HL-60 (cell line): ENCODE measurements around the gene DAPP1.

Source experiments
- DNase-seq, 2 experiments: peaks; one replicate each; pipeline ENCODE4 v3.0.0-alpha.2; 2010 to 2020; ENCODE audit warnings: low read depth in 1 of 2, low spot score in 1 of 2
- H3K27ac ChIP-seq: fragments of 250-450 bp; sonication (Bioruptor Pico); replicated peaks from 2 replicates; pipeline ENCODE4 v1.5.1; 2020; ENCODE audit warnings: mild to moderate bottlenecking, moderate library complexity
- H3K27me3 ChIP-seq: fragments of 250-450 bp; sonication (Bioruptor Pico); 2 replicates; pipeline ENCODE4 v1.5.1; 2021; ENCODE audit warnings: mild to moderate bottlenecking, moderate library complexity; ENCODE audit not compliant: insufficient read depth, poor library complexity, severe bottlenecking
- H3K4me3 ChIP-seq: replicated peaks from 2 replicates; pipeline ENCODE4 v1.5.1; 2011; ENCODE audit warnings: mild to moderate bottlenecking, control low read depth, low read length; ENCODE audit not compliant: insufficient read depth
- GABPA ChIP-seq: IDR thresholded peaks from 2 replicates; pipeline ENCODE4 v1.6.1; 2012; ENCODE audit warnings: low read depth
- POLR2AphosphoS5 ChIP-seq: IDR thresholded peaks from 2 replicates; pipeline ENCODE4 v1.6.1; 2012; ENCODE audit warnings: low read depth
- SPI1 ChIP-seq: IDR thresholded peaks from 2 replicates; pipeline ENCODE4 v1.6.1; 2012; ENCODE audit warnings: low read depth, mild to moderate bottlenecking, borderline replicate concordance
- TF ChIP-seq, protein P1 (sequence below): IDR thresholded peaks from 2 replicates; pipeline ENCODE4 v1.6.1; 2012; ENCODE audit warnings: low read depth; ENCODE audit not compliant: insufficient replicate concordance
- TF ChIP-seq, protein P2 (sequence below): IDR thresholded peaks from one replicate; pipeline ENCODE4 v1.5.1; 2011; ENCODE audit warnings: low read length, control low read depth, inconsistent platforms; ENCODE audit not compliant: insufficient read depth

The DAPP1 gene

DNA sequence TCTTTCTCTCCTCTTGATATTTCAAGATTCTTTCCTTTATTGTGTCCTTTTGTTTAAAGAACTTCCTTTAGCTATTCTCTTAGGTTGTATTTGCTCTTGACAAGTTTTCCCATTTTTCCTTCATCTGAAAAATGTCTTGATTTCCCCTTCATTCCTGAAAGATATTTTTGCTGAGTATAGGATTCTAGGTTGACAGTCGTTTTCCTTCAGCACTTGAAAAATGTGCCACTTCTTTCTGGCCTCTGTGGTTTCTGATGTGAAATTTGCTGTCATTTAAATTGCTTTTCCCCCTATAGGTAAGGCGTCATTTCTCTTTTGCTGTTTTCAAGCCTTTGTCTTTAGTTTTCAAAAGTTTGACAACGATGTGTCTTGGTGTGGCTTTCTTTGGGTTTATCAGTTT lies 100.9 kb downstream of the DAPP1 start:
- no peaks in the 10 kb centered on the region for H3K27me3 ChIP-seq
- no peak overlapping the region for H3K4me3 ChIP-seq
- TF ChIP-seq GABPA: no peak
- TF ChIP-seq, protein P1, sequence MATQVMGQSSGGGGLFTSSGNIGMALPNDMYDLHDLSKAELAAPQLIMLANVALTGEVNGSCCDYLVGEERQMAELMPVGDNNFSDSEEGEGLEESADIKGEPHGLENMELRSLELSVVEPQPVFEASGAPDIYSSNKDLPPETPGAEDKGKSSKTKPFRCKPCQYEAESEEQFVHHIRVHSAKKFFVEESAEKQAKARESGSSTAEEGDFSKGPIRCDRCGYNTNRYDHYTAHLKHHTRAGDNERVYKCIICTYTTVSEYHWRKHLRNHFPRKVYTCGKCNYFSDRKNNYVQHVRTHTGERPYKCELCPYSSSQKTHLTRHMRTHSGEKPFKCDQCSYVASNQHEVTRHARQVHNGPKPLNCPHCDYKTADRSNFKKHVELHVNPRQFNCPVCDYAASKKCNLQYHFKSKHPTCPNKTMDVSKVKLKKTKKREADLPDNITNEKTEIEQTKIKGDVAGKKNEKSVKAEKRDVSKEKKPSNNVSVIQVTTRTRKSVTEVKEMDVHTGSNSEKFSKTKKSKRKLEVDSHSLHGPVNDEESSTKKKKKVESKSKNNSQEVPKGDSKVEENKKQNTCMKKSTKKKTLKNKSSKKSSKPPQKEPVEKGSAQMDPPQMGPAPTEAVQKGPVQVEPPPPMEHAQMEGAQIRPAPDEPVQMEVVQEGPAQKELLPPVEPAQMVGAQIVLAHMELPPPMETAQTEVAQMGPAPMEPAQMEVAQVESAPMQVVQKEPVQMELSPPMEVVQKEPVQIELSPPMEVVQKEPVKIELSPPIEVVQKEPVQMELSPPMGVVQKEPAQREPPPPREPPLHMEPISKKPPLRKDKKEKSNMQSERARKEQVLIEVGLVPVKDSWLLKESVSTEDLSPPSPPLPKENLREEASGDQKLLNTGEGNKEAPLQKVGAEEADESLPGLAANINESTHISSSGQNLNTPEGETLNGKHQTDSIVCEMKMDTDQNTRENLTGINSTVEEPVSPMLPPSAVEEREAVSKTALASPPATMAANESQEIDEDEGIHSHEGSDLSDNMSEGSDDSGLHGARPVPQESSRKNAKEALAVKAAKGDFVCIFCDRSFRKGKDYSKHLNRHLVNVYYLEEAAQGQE: no peak
- no peak for TF ChIP-seq SPI1
- TF ChIP-seq, protein P2, sequence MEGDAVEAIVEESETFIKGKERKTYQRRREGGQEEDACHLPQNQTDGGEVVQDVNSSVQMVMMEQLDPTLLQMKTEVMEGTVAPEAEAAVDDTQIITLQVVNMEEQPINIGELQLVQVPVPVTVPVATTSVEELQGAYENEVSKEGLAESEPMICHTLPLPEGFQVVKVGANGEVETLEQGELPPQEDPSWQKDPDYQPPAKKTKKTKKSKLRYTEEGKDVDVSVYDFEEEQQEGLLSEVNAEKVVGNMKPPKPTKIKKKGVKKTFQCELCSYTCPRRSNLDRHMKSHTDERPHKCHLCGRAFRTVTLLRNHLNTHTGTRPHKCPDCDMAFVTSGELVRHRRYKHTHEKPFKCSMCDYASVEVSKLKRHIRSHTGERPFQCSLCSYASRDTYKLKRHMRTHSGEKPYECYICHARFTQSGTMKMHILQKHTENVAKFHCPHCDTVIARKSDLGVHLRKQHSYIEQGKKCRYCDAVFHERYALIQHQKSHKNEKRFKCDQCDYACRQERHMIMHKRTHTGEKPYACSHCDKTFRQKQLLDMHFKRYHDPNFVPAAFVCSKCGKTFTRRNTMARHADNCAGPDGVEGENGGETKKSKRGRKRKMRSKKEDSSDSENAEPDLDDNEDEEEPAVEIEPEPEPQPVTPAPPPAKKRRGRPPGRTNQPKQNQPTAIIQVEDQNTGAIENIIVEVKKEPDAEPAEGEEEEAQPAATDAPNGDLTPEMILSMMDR: no peak
- no peak for TF ChIP-seq POLR2AphosphoS5

DNA sequence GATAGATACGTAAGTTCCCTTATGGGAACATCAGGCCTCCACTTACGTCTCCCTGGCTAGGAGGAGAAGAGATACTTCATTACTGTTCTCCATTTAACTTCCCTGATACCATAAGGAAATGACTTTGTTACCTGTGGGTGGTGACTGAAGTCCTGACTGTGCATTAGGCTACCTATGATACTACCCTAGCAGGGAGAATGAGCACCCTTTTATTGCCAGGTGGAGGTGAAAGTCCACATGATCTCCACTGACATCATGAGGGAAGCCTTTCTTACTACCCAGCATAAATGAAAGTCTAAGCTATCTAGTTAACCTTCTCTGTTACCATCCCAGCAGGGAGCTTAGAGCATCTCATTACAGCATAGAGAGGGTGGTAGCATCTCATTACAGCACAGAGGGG lies 102.0 kb downstream of the DAPP1 start:
- TF ChIP-seq, protein P2: no peak
- TF ChIP-seq, protein P1: no peak
- TF ChIP-seq POLR2AphosphoS5: no peak
- no peak for TF ChIP-seq GABPA
- TF ChIP-seq SPI1: no peak
- Histone ChIP-seq H3K27ac (no peak overlapping the region), H3K27me3 (no peaks in the 10 kb centered on the region), H3K4me3 (no peak overlapping the region)
- DNase-seq: no peak

More for the DNA sequence above, 100.9 kb downstream of the DAPP1 start:
- no peak overlapping the region for H3K27ac ChIP-seq
- no peak for DNase-seq
